Astrocyte (in vitro differentiated cells and primary cell): ENCODE data around the gene LRIG1.

Experiments used
- EZH2 ChIP-seq: IDR thresholded peaks from 2 replicates; pipeline ENCODE4 v1.6.1; 2012; ENCODE audit warnings: mild to moderate bottlenecking, low read length, inconsistent platforms; ENCODE audit not compliant: insufficient read depth
- TF ChIP-seq, protein P1 (sequence below): IDR thresholded peaks from 2 replicates; pipeline ENCODE4 v1.5.1; 2011; ENCODE audit warnings: low read depth, mild to moderate bottlenecking, inconsistent platforms, low read length, moderate library complexity; ENCODE audit not compliant: insufficient read depth

DNA sequence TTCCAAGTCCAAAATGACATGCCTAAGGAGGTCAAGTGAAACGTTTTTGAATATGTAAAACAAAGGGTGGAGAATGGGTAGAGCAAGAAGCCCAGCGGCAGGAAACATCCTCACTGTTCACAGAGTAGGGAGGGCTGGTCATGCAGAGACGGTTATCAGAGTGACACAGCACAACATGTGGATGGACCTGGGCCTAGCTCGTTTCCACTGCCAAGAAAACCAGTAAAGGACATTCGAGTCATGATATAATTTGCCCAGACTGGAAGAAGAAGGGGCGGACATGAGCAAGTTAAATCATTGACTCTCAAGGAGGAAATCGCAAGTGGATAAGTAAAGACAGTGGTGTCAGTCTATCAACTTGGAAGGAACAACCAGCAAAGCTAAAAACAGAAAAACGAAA lies 89.3 kb downstream of the LRIG1 start:
- TF ChIP-seq, protein P1, sequence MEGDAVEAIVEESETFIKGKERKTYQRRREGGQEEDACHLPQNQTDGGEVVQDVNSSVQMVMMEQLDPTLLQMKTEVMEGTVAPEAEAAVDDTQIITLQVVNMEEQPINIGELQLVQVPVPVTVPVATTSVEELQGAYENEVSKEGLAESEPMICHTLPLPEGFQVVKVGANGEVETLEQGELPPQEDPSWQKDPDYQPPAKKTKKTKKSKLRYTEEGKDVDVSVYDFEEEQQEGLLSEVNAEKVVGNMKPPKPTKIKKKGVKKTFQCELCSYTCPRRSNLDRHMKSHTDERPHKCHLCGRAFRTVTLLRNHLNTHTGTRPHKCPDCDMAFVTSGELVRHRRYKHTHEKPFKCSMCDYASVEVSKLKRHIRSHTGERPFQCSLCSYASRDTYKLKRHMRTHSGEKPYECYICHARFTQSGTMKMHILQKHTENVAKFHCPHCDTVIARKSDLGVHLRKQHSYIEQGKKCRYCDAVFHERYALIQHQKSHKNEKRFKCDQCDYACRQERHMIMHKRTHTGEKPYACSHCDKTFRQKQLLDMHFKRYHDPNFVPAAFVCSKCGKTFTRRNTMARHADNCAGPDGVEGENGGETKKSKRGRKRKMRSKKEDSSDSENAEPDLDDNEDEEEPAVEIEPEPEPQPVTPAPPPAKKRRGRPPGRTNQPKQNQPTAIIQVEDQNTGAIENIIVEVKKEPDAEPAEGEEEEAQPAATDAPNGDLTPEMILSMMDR: no peak
- TF ChIP-seq EZH2: no peak
